AG10803 (cell line): ENCODE results near the gene KDM5C.
A peak's percentile ranks its signal among the peaks of the same experiment; 100 is the strongest.

Source experiments
- DNase-seq: peaks from one replicate; pipeline ENCODE4 v3.0.0; 2010; ENCODE audit warnings: low read depth
- H3K4me3 ChIP-seq: 2 replicates; pipeline ENCODE4 v1.5.1; 2011; ENCODE audit warnings: mild to moderate bottlenecking, low read length, control low read depth
- CTCF ChIP-seq: conservative IDR thresholded peaks from 2 replicates; pipeline ENCODE4 v1.5.1; 2011; ENCODE audit warnings: mild to moderate bottlenecking, low read length, control low read depth, inconsistent platforms

Gene KDM5C

GRCh38 chrX:53227224-53227765, 2.3 kb upstream of the KDM5C start:
- TF ChIP-seq CTCF, result no peak
- no peak overlapping the region for H3K4me3 ChIP-seq
- no peak for DNase-seq

- no peak for TF ChIP-seq CTCF
- H3K4me3 ChIP-seq, result peak overlapping the region; percentile 77
- DNase-seq, result peak; percentile 43
Observed at GRCh38 chrX:53223955-53224859, 800 bp downstream of the KDM5C start.

GRCh38 chrX:53223068-53223693, 1.8 kb downstream of the KDM5C start:
- peak overlapping the region; percentile 77 for H3K4me3 ChIP-seq
- TF ChIP-seq CTCF, result peak; percentile 25
- peak; percentile 8 for DNase-seq

- TF ChIP-seq CTCF, result no peak
- DNase-seq, result no peak
- no peak overlapping the region for H3K4me3 ChIP-seq
Observed at GRCh38 chrX:53211391-53211978, 13.5 kb downstream of the KDM5C start.

- DNase-seq, result no peak
- no peak overlapping the region for H3K4me3 ChIP-seq
- TF ChIP-seq CTCF, result no peak
Observed at GRCh38 chrX:53196678-53197077, 28.3 kb downstream of the KDM5C start.

- H3K4me3 ChIP-seq, result no peak overlapping the region
- no peak for TF ChIP-seq CTCF
Observed at GRCh38 chrX:53195401-53195800, 29.6 kb downstream of the KDM5C start.

More at GRCh38 chrX:53195401-53195800, 29.6 kb downstream of the KDM5C start:
- no peak for DNase-seq
